K562 (cell line): ENCODE measurements around the gene PCDHGB2. TPM values are rescaled to one million over a fixed set of nuclear protein-coding genes. Genes with fewer than 3 reads are reported as not detected.

Experiments used
- ARNT ChIP-seq, 2 experiments: fragments of 450-650 bp; IDR thresholded peaks; 2 replicates each; pipeline ENCODE4 v1.6.1; 2016; ENCODE audit warnings: mild to moderate bottlenecking in 1 of 2
- C11orf30 ChIP-seq: fragments of 450-650 bp; IDR thresholded peaks from 2 replicates; pipeline ENCODE4 v1.6.1; 2016; ENCODE audit warnings: low read depth, mild to moderate bottlenecking
- CHD2 ChIP-seq: IDR thresholded peaks from 2 replicates; pipeline ENCODE4 v1.6.1; 2011; ENCODE audit warnings: low read depth, low read length
- ELF1 ChIP-seq: fragments of 200-800 bp; sonication (Bioruptor generic); IDR thresholded peaks from 2 replicates; pipeline ENCODE4 v1.6.1; 2016; ENCODE audit warnings: missing genetic modification characterization, missing compliant biosample characterization
- ETV1 ChIP-seq: fragments of 450-650 bp; conservative IDR thresholded peaks from 2 replicates; pipeline ENCODE4 v1.6.1; 2016; ENCODE audit warnings: missing genetic modification characterization, control low read depth, low read depth, missing compliant biosample characterization
- HNRNPLL ChIP-seq: fragments of 200-400 bp; formaldehyde crosslinking; IDR thresholded peaks from 2 replicates; pipeline ENCODE4 v1.6.1; 2017; ENCODE audit warnings: low read length, low read depth, mild to moderate bottlenecking; ENCODE audit not compliant: poor library complexity, severe bottlenecking
- MEF2A ChIP-seq: IDR thresholded peaks from 2 replicates; pipeline ENCODE4 v1.6.1; 2011; ENCODE audit warnings: low read depth, mild to moderate bottlenecking, low read length, moderate library complexity; ENCODE audit not compliant: control insufficient read depth
- NCOA6 ChIP-seq: fragments of 450-650 bp; IDR thresholded peaks from 2 replicates; pipeline ENCODE4 v1.6.1; 2017; ENCODE audit warnings: mild to moderate bottlenecking
- SAFB2 ChIP-seq: fragments of 200-400 bp; formaldehyde crosslinking; IDR thresholded peaks from 2 replicates; pipeline ENCODE4 v1.6.1; 2018; ENCODE audit warnings: borderline replicate concordance, low read length, low read depth, moderate library complexity; ENCODE audit not compliant: severe bottlenecking
- ZFPM2 ChIP-seq: fragments of 250-450 bp; sonication (Bioruptor Pico); IDR thresholded peaks from 2 replicates; pipeline ENCODE4 v1.5.1; 2022; ENCODE audit warnings: mild to moderate bottlenecking
- ZKSCAN1 ChIP-seq: fragments of 150-350 bp; IDR thresholded peaks from 2 replicates; pipeline ENCODE4 v1.6.1; 2016; ENCODE audit warnings: low read depth, low read length
- polyA plus RNA-seq, 8 experiments: library from polyadenylated mRNA; depleted of rRNA in 4 of 8; stranded (reverse) in 5 of 8; unstranded in 3 of 8; fragments of >200 nt; fragmentation: Nextera tagmentation in 2 of 8; fragmentation: Illumina TruSeq in 1 of 8; extraction: Ambion mirVana in 2 of 8; extraction: Trizol in 1 of 8; gene quantifications; 2 replicates each; pipeline versions ENCODE4 v1.2.1 to v1.2.3, GENCODE V29; 2011 to 2014; ENCODE audit warnings: inconsistent platforms in 1 of 8, missing spikeins in 1 of 8
- total RNA-seq, 7 experiments: library from RNA; depleted of rRNA in 6 of 7; stranded (reverse); fragments of >200 nt in 6 of 7; fragmentation: Illumina TruSeq in 2 of 7; extraction: Trizol in 2 of 7; gene quantifications; 2 replicates each; pipeline versions ENCODE4 v1.2.1 to v1.2.3, GENCODE V29; 2011 to 2021; ENCODE audit warnings: low replicate concordance in 1 of 7
- TF ChIP-seq, protein P1 (sequence below), 2 experiments: fragments of 450-650 bp in 1 of 2; sonication (generic) in 1 of 2; formaldehyde crosslinking in 1 of 2; IDR thresholded peaks; 2 replicates each; pipeline versions ENCODE4 v1.7.1 to v1.9.0; 2016 to 2022; ENCODE audit warnings: inconsistent platforms in 1 of 2, mild to moderate bottlenecking in 1 of 2, missing genetic modification reagents in 1 of 2
- TF ChIP-seq, protein P2 (sequence below): sonication (generic); formaldehyde crosslinking; IDR thresholded peaks from 2 replicates; pipeline ENCODE4 v1.8.0; 2022; ENCODE audit warnings: mild to moderate bottlenecking, missing genetic modification reagents

PCDHGB2 gene
- total and polyA plus RNA-seq, 9 of the 15 experiments (the other 6 are each of a cell fraction or from before 2014, with no cell fraction given), result 0.06 to 0.54 (median 0.29) TPM; not detected in 1

DNA sequence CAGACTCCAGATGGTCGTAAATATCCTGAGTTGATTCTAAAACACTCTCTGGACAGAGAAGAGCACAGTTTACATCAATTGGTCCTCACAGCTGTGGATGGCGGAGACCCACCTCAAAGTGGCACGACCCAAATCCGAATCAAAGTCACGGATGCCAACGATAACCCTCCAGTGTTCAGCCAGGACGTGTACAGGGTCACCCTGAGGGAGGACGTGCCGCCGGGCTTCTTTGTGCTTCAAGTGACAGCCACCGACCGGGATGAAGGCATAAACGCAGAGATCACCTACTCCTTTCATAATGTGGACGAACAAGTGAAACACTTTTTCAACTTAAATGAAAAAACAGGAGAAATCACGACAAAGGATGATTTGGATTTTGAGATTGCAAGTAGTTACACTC, 891 bp downstream of the PCDHGB2 start (continued):
- TF ChIP-seq, protein P1, sequence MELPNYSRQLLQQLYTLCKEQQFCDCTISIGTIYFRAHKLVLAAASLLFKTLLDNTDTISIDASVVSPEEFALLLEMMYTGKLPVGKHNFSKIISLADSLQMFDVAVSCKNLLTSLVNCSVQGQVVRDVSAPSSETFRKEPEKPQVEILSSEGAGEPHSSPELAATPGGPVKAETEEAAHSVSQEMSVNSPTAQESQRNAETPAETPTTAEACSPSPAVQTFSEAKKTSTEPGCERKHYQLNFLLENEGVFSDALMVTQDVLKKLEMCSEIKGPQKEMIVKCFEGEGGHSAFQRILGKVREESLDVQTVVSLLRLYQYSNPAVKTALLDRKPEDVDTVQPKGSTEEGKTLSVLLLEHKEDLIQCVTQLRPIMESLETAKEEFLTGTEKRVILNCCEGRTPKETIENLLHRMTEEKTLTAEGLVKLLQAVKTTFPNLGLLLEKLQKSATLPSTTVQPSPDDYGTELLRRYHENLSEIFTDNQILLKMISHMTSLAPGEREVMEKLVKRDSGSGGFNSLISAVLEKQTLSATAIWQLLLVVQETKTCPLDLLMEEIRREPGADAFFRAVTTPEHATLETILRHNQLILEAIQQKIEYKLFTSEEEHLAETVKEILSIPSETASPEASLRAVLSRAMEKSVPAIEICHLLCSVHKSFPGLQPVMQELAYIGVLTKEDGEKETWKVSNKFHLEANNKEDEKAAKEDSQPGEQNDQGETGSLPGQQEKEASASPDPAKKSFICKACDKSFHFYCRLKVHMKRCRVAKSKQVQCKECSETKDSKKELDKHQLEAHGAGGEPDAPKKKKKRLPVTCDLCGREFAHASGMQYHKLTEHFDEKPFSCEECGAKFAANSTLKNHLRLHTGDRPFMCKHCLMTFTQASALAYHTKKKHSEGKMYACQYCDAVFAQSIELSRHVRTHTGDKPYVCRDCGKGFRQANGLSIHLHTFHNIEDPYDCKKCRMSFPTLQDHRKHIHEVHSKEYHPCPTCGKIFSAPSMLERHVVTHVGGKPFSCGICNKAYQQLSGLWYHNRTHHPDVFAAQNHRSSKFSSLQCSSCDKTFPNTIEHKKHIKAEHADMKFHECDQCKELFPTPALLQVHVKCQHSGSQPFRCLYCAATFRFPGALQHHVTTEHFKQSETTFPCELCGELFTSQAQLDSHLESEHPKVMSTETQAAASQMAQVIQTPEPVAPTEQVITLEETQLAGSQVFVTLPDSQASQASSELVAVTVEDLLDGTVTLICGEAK (IDR thresholded peaks at IDR 0.05), result no peak
- TF ChIP-seq, protein P1 (CRISPR knock-in tag; IDR thresholded peaks at IDR 0.05), result no peak
- TF ChIP-seq NCOA6 (no peak), ELF1 (tag) (no peak), ARNT (IDR thresholded peaks at IDR 0.05) (no peak), C11orf30 (no peak), ZKSCAN1 (no peak), MEF2A (no peak), SAFB2 (no peak), HNRNPLL (no peak), ETV1 (tag) (no peak), CHD2 (no peak), ZFPM2 (CRISPR knock-in tag) (no peak)
- TF ChIP-seq, protein P2, sequence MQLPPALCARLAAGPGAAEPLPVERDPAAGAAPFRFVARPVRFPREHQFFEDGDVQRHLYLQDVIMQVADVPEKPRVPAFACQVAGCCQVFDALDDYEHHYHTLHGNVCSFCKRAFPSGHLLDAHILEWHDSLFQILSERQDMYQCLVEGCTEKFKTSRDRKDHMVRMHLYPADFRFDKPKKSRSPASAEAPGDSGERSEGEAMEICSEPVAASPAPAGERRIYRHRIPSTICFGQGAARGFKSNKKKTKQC, result no peak
